GM19351 (cell line): Measurements from ENCODE around the gene CRYGA.
"Not testable (repeated sequence)": the region's sequence is repeated elsewhere in the genome, so short reads cannot be mapped to it uniquely, and the experiment has no call there.

Experiments
- ATAC-seq: cut with Tn5 transposase; IDR thresholded peaks from one replicate; pipeline ENCODE4 v1.9.1; 2021; ENCODE audit warnings: mild to moderate bottlenecking, moderate library complexity; ENCODE audit not compliant: unreplicated experiment

Gene CRYGA

GRCh38 chr2:208128136-208128535 lies 35.3 kb downstream of the CRYGA start:
- no peak for ATAC-seq

GRCh38 chr2:208127090-208127489 lies 36.3 kb downstream of the CRYGA start:
- no peak for ATAC-seq

- ATAC-seq: no peak
These were observed 38.1 kb downstream of the CRYGA start for GRCh38 chr2:208125251-208125650.

- ATAC-seq: not testable (repeated sequence)
These were observed 39.2 kb downstream of the CRYGA start, which contains the start of gene CRYGD for GRCh38 chr2:208124013-208124715. TSS of gene CRYGD (minus strand) at chr2:208124524. CDS start at chr2:208124473, 51 bp downstream.

GRCh38 chr2:208122248-208122647 lies 41.1 kb downstream of the CRYGA start:
- no peak for ATAC-seq

GRCh38 chr2:208118918-208119317 lies 44.5 kb downstream of the CRYGA start:
- ATAC-seq: no peak

- not testable (repeated sequence) for ATAC-seq
These were observed 46.0 kb downstream of the CRYGA start for GRCh38 chr2:208117390-208117789.

- no peak for ATAC-seq
These were observed 50.4 kb downstream of the CRYGA start for GRCh38 chr2:208112969-208113368.

- ATAC-seq: not testable (repeated sequence)
These were observed 51.1 kb downstream of the CRYGA start for GRCh38 chr2:208112273-208112745.
